ENCODE data around the gene GAB1. TPM values are rescaled to one million over a fixed set of nuclear protein-coding genes. Genes with fewer than 3 reads are reported as not detected.
A peak's percentile ranks its signal among the peaks of the same experiment; 100 is the strongest.

Gene GAB1
- total and polyA plus RNA-seq, 2 of the 8 experiments (the other 6 are each of a cell fraction or from before 2014, with no cell fraction given), result 6.8 to 21.3 TPM

- TF ChIP-seq RAD21 (IDR thresholded peaks at IDR 0.05 in 1 of 2, conservative IDR thresholded peaks at IDR 0.05 in 1 of 2; ENCODE audit: low read depth in 2 of 2, low read length in 2 of 2) (peak; percentile 67 to 75), SIRT6 (IDR thresholded peaks at IDR 0.05; ENCODE audit: low read length) (no peak), CEBPB (IDR thresholded peaks at IDR 0.05; ENCODE audit: low read depth, low read length) (no peak), SUZ12 (IDR thresholded peaks at IDR 0.05; ENCODE audit: low read length) (no peak), EGR1 (IDR thresholded peaks at IDR 0.05; ENCODE audit: borderline replicate concordance, low read depth, low read length) (no peak), CTCF (IDR thresholded peaks at IDR 0.05; ENCODE audit: control extremely low read depth in 1 of 3, insufficient read depth in 1 of 3, low read depth in 1 of 3, low read length in 3 of 3) (peak; percentile 49 to 62 (median 57)), SP4 (IDR thresholded peaks at IDR 0.05; ENCODE audit: low read length) (no peak), SIX5 (IDR thresholded peaks at IDR 0.05; ENCODE audit: low read depth, low read length) (no peak), TAF1 (IDR thresholded peaks at IDR 0.05; ENCODE audit: low read depth, low read length) (no peak), KDM5A (IDR thresholded peaks at IDR 0.05; ENCODE audit: low read length) (no peak), POU5F1 (IDR thresholded peaks at IDR 0.05; ENCODE audit: low read depth, low read length) (no peak), KDM1A (IDR thresholded peaks at IDR 0.05; ENCODE audit: borderline replicate concordance, low read length) (no peak), ZNF274 (IDR thresholded peaks at IDR 0.05; ENCODE audit: borderline replicate concordance, extremely low read depth, low read length) (no peak)
Observed at GRCh38 chr4:143375326-143376073, 38.8 kb downstream of the GAB1 start (continued).
